Measurements from ENCODE around the gene MAFG. TPM values are rescaled to one million over a fixed set of nuclear protein-coding genes. Genes with fewer than 3 reads are reported as not detected.

Gene MAFG
- total RNA-seq, 1 donor from 2014 or later, result 26.2 TPM

DNA sequence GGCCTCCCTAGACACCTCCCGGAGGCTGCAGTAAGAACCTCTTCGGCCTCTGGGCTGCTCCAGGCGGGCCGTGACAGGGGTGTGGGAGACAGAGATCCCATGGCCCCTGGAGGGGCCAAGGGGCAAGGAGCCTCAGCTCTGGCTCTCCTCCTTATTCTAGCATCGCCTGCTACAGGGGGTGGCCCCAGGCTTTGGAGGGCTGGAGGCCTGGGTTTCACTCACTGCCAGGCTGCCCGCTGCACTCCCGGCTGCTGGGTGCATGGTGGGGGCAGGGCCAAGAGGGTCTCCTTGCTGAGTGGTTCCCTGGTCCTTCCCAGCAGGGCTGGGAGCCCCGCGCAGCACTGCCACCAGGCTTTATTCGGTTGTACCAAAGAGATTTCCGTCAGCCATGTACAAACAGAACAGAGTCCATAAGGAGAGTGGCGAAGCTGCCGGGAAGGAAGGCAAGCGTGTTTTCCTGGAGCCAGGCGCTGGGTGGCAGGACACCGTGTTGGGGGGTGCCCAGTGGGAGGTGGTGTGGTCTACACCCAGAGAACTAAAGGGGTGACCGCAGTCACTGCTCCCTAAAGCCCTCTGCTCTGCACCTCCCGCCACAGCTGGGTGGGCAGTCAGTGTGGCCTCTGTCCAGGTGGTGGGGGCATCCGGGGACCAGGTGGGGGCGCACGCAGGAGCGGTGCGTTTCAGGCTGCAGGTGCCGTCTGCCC, 23.5 kb downstream of the MAFG start:
- intact Hi-C loops (cut with DNase I), result no loop called here
- DNase-seq (ENCODE audit: missing footprints) (no peak), ATAC-seq (no peak)

DNA sequence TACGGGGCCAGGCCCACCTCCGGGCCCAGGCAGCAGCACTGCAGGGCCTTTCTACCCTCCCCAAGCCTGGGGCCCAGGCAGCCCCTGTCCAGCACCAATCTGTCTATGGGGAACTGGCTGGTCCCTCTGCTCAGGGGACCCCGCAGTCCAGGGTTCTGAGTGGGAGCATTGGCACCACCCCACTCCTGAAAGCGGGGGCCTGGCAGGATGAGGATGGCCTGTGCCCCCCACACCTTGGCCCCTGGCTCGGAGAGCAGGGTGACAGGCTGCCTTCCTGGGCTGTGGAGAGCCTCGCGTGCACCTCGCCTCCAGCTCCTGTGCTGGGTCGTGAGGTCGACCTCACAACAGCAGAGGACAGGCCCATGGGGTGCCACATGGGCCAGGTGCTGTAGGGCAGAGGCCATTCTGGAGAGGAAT, 24.1 kb downstream of the MAFG start:
- intact Hi-C loops (cut with DNase I), result no loop called here
- peak; percentile 2 for ATAC-seq
- DNase-seq (ENCODE audit: missing footprints), result no peak

DNA sequence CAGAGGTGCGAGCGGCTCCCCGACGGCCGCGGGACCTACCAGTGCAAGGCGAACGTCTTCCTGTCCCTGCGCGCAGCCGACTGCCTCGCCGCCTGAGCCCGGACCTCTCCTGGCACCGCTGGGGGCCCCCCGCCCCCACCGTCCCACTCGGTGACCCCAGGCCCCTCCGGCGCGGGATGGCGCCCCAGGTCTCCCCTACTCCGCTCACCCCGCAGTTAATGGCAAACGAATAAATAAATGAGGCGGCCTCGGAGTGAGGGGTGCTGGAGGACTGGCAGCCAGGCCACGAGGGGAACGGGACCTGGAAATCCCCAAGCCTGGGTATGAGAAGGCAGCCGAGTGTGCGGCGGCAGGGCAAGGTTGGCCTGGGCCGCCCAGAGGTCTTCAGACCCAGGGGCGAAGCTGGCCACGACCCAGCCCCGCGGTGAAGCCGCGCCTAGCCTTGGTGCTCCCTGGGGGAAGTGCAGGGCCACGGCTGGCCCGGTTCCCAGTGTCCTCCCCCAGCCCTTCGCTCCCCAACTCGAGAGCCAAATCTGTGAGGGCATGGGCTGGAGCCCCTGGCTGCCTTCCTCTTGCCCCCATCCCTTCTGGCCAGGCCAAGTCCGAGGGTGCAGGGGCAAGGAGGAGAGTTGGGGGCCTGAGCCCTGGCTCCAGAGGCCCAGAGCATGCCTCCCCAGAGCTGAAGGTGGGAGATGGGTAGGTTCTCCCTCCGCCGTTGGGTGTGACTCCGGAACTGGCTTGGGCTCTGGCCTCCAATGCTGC, 24.7 kb downstream of the MAFG start:
- DNase-seq (ENCODE audit: missing footprints), result no peak
- ATAC-seq, result peak; percentile 13
- intact Hi-C loops (cut with DNase I), result no loop called here

DNA sequence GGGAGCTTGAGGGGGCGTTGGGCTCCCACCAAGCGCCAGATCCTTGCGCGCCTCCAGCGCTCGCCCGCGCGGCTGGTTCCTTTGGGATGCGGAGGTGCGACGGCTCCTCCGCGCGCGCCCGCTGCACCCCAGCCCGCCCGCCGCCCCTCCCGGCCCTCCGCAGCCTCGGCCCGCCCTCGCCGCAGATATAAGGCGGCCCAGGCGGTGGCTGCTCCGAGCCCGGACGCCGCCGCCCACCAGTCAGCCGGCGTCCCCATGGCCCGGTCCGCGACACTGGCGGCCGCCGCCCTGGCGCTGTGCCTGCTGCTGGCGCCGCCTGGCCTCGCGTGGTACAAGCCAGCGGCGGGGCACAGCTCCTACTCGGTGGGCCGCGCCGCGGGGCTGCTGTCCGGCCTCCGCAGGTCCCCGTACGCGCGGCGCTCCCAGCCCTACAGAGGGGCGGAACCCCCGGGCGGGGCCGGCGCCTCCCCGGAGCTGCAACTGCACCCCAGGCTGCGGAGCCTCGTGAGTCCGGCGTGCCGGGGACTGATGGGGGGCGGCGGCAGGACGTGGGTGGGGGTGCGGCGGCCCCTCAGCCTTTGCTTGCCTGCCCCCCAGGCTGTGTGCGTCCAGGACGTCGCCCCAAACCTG, 25.4 kb downstream of the MAFG start, which contains the start of gene NPB:
Gene NPB (plus strand): TSS at position 216 of the 630 bp plus-strand sequence. CDS start 40 bp downstream, at position 256.
- intact Hi-C loops (cut with DNase I), result no loop called here
- DNase-seq (ENCODE audit: missing footprints) (no peak), ATAC-seq (peak; percentile 49)

DNA sequence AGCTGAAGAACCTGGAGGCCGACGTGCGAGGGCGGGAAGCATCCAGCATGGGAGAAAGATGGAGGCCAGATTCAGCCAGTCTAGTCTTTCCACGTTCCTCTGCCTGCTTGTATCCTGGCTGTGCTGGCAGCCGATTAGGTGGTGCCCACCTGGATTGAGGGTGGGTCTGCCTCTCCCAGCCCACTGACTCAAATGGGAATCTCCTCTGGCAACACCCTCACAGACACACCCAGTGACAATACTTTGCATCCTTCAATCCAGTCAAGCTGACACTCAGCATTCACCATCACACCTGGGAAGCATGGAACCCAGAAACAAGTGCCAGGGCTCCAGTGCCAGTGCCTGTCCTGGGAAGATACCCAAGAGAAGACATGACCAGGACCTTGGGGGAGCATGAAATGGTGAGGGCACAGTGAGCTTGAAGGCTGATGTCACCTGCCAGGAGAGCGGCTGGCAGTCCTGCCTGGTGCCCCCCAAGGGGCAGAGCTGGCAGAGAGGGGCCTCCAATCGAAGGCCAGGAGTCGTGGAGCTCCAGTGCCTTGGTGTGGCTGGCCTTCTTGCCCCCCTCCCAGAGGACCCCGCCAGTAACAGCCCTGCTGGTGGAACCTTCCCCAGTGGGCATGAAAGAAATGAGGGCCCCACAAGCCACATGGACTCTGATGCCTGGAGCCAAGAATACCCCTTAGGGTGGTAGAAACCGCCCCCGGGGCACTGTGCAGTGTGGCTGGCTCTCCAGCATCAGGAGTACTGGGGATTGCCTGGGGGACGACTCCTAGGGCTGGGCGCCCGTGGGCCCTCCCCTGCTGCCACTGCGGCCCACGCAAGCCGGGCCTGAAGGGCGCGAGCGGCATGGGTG, 26.1 kb downstream of the MAFG start:
- no peak for DNase-seq (ENCODE audit: missing footprints)
- intact Hi-C loops (cut with DNase I), result no loop called here
- ATAC-seq, result no peak

DNA sequence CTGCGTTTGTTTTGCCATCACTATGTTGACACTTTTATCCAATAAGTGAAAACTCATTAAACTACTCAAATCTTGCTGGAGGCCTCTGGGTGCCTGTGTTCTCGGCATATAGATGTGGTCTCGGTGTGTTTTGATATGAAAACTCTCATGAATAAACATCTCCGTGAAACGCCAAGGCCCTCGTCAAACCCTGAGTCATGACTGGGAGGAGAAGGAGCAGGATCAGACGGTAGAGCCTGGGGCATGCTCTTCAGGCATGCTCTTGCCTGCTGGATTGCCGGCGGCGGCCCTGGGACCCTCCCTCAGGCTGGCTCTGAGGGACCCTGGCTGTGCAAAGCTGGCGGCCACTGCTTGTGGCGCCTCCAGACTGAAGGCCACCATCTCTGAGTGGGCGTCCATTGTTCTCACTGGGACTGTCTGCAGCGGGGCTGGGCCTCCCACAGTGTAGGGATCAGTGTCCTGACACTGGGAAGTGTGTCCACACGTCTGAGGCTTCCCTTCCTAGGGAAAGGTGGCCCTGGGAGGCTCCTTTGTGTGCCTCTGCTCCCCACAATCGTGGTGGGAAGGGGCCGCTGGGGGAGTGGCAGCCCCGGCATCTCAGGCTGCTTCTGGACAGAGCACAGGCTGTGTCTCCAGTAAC, 27.2 kb downstream of the MAFG start:
- intact Hi-C loops (cut with DNase I), result no loop called here
- ATAC-seq (no peak), DNase-seq (ENCODE audit: missing footprints) (no peak)

DNA sequence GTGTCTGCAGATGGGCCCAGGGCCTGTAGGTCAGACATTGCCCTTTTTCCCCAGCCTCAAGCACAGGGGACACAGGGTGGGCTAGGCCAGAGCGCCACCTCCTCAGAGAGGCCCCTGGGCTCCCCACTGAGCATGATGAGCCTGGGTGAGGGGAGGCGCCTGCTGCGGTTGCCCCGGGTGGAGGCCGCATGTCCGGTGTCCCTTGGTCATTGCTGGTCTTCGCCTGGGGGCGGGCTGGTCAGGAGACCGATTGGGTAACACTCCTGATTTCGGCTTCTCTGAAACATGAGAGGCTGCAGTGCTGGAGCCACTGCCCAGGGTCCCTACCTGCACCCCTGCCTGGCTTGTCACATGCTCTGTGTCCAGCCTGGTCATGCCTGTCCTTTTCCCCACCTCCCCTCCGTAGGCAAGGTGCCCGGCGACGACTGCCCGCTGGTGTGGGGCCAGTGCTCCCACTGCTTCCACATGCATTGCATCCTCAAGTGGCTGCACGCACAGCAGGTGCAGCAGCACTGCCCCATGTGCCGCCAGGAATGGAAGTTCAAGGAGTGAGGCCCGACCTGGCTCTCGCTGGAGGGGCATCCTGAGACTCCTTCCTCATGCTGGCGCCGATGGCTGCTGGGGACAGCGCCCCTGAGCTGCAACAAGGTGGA, 27.9 kb downstream of the MAFG start:
- ATAC-seq (no peak), DNase-seq (ENCODE audit: missing footprints) (no peak)
- intact Hi-C loops (cut with DNase I), result no loop called here

DNA sequence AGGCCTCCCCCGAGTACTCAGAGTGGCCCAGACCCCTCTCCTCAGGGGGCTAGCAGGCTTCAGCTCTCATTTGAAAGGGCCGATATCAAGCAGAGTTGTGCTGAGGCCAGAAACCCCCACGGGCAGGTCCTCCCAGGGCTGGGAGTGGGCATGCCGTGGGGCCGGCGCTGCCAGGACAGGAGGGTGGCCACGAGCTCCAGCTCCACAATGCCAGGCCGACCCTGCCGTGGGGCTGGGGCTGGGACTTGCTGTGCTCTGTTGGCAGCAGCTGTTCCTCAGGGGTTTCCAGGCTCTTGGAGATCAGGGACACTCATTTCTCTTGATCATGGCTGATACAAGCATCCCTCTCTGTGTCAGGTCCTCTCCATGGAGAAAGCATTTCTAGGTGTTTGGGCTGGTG, 28.6 kb downstream of the MAFG start:
- ATAC-seq (no peak), DNase-seq (ENCODE audit: missing footprints) (no peak)
- intact Hi-C loops (cut with DNase I), result no loop called here

DNA sequence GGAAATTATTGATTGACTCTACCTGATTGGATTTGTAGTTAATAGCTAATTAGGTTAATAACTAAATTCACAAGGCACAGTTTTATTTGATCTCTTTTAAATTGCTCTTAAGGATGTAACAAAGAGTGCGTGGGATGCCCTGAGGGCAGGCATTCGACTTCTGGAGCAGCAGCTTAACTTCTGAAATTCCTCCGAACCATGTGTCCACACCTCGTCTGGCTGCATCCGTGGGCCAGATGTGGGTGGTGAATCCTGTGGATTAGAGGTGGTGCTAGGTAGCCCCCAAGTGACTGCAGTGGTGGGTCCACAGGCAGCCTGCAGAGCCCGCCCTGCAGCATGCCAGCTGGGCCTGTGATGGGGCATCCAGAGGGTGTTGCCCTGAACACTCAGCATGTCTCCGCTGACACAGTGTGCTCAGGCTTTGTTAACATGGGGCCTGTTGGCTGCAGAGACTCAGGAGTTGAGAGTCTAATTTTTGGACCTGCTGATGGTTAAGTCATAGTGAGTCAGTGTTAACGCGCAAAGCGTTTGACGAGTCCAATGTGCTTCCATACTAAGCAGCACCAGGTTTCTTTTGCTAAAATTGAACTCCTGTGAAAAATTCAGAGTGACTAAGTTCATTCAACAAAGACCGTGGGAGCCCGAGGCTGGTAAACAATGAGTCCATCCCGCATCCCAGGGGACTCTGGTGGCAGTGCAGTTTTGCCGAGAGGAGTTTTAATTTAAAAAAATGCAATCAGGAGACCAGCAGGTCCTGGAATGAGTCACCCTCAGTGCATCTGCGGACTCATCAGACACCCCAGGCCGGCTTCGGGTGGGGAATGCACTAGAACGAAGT, 29.3 kb downstream of the MAFG start:
- DNase-seq (ENCODE audit: missing footprints) (no peak), ATAC-seq (no peak)
- intact Hi-C loops (cut with DNase I), result no loop called here

DNA sequence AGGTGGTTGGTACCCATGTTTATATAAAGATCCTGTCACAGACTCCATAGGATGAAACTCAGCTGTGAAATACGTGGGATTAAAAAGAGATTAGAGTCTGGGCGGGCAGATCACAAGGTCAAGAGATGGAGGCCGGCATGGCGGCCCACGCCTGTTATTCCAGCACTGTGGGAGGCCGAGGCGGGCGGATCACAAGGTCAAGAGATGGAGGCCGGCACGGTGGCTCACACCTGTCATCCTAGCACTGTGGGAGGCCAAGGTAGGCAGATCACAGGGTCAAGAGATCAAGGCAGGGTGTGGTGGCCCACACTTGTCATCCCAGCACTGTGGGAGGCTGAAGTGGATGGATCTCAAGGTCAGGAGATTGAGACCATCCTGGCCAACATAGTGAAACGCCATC, 32.1 kb downstream of the MAFG start:
- DNase-seq (ENCODE audit: missing footprints) (no peak), ATAC-seq (no peak)
- intact Hi-C loops (cut with DNase I), result no loop called here

DNA sequence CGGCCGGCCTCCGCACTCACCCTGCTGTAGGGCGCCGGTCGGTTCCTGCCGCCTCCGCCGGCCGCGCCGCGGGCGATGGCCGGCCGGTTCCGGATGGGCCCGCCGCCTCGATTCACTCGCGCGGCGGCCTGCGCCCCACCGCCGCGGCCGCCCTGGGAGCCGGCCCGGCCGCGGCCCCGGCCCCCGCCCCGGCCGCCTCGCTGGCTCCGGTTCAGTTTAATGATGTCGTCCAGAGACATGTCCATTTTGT, 36.3 kb downstream of the MAFG start:
- intact Hi-C loops (cut with DNase I), result no loop called here
- DNase-seq (ENCODE audit: missing footprints) (no peak), ATAC-seq (no peak)

DNA sequence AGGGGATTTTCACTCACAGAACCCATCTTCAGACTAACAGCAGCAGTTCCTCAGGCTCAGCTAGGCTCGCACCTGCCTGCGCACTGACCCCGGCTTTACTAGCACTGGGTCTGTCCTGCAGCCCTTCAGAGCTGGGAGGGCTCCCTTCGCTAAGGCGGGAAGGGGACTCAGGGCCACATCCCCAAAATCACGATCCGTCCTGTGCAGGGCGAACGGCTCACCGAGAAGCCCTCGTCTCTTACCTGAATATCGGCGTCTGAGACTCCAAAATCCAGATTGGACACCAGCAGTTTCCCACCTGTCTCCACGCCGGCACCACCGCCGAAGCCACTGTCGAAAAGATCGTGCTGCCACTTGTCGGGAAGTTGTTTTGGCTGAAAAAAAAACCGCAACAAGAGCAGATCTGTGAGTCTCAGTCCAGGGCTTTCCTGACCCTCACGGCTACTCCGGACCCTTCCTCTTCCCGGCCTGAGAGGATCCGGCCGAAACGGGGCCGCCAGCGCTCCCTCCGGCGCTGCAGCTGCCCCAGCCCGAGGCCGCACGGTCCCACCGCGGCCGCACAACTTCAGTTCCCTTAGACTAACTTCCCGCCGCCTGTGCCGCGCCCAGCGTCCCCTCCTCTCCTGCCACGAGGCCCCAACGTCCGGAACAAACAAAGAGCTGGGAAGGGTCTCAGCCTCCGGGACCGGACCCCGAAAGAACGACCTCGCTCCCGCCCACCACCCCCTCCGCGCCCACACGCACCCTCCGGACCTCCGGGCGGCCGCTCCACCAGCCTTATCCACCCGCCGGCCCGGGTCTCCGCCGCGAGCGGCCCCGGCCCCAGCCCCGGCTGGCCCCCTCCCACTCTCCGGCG, 36.9 kb downstream of the MAFG start:
- intact Hi-C loops (cut with DNase I), result no loop called here
- ATAC-seq (no peak), DNase-seq (ENCODE audit: missing footprints) (no peak)

DNA sequence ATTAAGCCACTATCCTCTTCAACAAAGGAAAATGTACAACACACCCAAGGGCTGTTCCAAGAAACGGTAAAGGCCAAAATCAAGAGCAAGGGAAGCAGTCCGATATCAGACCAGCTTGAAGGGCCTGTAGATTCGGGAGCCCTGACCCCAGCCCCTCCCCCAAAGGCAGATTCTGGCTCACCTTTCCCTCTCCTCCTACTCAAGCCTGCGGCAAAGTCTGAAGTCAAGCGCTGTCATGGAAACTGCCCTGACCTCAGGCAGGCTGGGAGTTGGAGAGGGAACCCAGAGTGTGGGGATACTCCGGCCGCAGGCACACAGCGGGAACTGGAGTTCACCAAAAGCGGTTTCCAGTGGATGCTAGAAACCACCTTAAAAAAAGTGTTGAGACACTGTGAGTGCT, 37.9 kb downstream of the MAFG start:
- no peak for DNase-seq (ENCODE audit: missing footprints)
- ATAC-seq, result no peak
- intact Hi-C loops (cut with DNase I), result no loop called here

DNA sequence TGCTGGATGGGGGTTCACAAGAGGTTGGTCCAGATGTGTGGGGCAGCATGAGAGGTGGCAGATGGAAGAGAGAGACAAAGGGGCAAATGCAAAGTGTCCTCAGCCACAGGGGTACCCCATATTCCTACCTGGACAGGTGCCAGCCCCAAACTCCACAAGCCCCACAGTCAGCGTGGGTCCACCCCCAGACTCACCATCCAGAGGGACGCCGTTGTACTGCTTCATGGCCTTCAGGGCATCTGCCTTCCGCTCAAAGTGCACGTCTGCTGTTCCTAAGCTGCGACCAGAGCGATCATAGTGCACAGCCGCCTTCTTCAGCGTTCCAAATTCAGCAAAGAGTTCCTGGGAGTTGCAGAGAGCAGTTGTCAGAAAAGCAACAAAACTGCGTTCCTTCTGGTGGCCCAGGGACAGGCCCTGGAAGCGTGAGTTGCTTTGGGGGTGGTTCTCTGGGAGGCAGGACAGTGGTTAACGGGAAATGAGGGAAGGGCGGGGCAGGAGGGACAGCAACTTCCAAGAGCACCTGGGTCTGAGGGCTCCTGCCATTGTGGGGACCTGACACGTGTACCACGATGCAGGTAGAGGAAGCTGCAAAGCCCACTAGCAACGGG, 38.4 kb downstream of the MAFG start:
- ATAC-seq (no peak), DNase-seq (ENCODE audit: missing footprints) (no peak)
- intact Hi-C loops (cut with DNase I), result no loop called here

DNA sequence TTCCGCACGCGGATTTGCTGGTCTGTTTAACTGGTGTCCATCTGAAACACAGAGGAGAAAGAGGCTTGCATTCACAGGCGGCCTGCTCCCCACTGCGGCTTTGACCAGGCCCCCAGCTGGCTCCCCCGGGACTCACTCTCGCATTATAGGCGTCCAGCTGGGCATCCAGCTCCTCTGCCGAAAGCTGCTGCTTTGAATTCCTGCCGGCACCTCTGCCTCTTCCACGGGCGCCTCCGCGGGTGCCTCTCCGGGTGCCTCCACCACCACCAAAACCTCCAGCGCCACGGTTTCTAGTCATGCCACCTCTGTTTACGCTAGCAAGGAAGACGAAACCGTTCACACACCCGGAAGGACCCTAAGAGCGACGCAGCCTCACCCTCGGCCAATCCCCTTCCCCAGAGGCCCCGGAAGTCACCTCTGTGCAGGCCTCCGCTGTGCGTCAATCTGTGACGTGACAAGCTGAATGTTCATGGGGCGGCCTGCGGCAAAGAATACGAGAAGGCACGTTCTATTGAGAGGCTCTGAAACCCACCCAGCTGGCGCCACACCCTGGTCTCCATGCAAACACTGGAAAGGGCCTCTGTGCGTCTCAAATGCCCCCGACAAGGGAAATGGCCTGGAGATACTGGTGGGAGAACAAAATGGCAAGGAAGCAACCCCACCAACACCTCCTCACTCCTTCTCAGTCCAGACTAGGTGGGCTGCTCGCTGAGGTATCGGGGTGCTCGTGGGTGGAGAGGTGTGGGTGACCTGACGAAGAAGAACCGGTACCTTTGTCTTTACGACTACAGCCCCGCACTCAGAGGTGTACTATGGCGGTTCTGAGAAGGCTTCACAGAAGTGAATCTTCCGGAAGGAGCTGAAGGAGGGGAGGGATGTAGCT, 39.2 kb downstream of the MAFG start:
- intact Hi-C loops (cut with DNase I), result no loop called here
- DNase-seq (ENCODE audit: missing footprints) (no peak), ATAC-seq (no peak)

Data from Right ventricle myocardium inferior (tissue), 1 donor.